Measurements from ENCODE around the gene WDR6.
A peak's percentile ranks its signal among the peaks of the same experiment; 100 is the strongest.

WDR6 gene

GRCh38 chr3:49016414-49017228 is 9.4 kb downstream of the WDR6 start:
- DNase-seq: no peak

GRCh38 chr3:49017229-49017970 is 10.2 kb downstream of the WDR6 start:
- no peak for DNase-seq

- DNase-seq: peak; percentile 64
Measured at GRCh38 chr3:49017971-49018706, 10.9 kb downstream of the WDR6 start, which contains the start of gene DALRD3. TSS of gene DALRD3 (minus strand) at chr3:49018580. CDS start at chr3:49018564, 16 bp downstream.

GRCh38 chr3:49018707-49019006 is 11.5 kb downstream of the WDR6 start:
- DNase-seq: no peak

- no peak for DNase-seq
Measured at GRCh38 chr3:49019941-49020329, 12.7 kb downstream of the WDR6 start.

GRCh38 chr3:49020330-49021212 is 13.4 kb downstream of the WDR6 start:
- DNase-seq: no peak

- DNase-seq: peak; percentile 99
Measured at GRCh38 chr3:49021213-49021812, 14.1 kb downstream of the WDR6 start.

- DNase-seq: peak; percentile 94
Measured at GRCh38 chr3:49021813-49022687, 14.9 kb downstream of the WDR6 start, which contains the start of gene NDUFAF3. TSS of gene NDUFAF3 (plus strand) at chr3:49022121. CDS start at chr3:49022145, 24 bp downstream.

- DNase-seq: no peak
Measured at GRCh38 chr3:49022688-49023171, 15.5 kb downstream of the WDR6 start.

- no peak for DNase-seq
Measured at GRCh38 chr3:49023775-49024174, 16.6 kb downstream of the WDR6 start.

- no peak for DNase-seq
Measured at GRCh38 chr3:49024449-49024848, 17.3 kb downstream of the WDR6 start.

GRCh38 chr3:49025005-49025792 is 18.0 kb downstream of the WDR6 start:
- no peak for DNase-seq

GRCh38 chr3:49025793-49026520 is 18.8 kb downstream of the WDR6 start:
- no peak for DNase-seq

- DNase-seq: no peak
Measured at GRCh38 chr3:49026536-49026935, 19.3 kb downstream of the WDR6 start.

- no peak for DNase-seq
Measured at GRCh38 chr3:49027634-49028033, 20.4 kb downstream of the WDR6 start.

- no peak for DNase-seq
Measured at GRCh38 chr3:49028298-49028672, 21.1 kb downstream of the WDR6 start.

- peak; percentile 94 for DNase-seq
Measured at GRCh38 chr3:49028673-49029562, 21.7 kb downstream of the WDR6 start, which contains the start of gene IMPDH2. TSS of gene IMPDH2 (minus strand) at chr3:49029398. CDS start at chr3:49029350, 48 bp downstream.

GRCh38 chr3:49029563-49029884 is 22.3 kb downstream of the WDR6 start:
- DNase-seq: no peak

Measured in activated naive CD4-positive, alpha-beta T cell treated with anti-CD3 and anti-CD28 coated beads, Interleukin-2, amount 50 U/mL, for 16 hours (primary cell).